ENCODE results near the gene ZNF485. TPM values are rescaled to one million over a fixed set of nuclear protein-coding genes. Genes with fewer than 3 reads are reported as not detected.
"Not testable (repeated sequence)": the region's sequence is repeated elsewhere in the genome, so short reads cannot be mapped to it uniquely, and the experiment has no call there.

The ZNF485 gene
- total and polyA plus RNA-seq, 7 experiments from 2014 or later = 2.9 to 13.1 (median 6.0) TPM

DNA sequence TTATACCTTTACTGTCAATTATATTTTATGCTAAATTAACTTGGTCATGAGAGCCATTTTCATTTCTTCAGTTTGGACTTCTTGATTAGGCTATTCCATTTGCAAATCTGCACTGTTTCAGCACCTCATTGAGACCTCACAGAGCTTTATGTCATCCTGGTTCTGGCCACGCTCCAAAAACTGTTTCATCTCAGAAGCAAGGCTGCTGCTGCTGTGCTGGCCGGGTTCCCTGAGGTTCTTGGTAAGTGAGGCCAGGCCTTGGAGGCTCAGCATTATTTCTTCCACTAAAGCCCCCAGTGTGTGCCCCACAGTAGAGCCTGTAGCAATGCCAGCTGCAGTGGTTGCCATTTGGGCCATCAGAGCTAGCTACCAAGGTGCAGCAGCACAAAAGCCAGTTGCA is 7.8 kb upstream of the ZNF485 start:
- DNase-seq = no peak
- ChIA-PET CTCF (no interaction called here), POLR2A (interaction anchor here (0.6 kb wide), 1 partner anchor 15 kb away, joined by 3 read pairs; no protein-coding TSS in a partner anchor)
- Histone ChIP-seq H3K4me3 (ENCODE audit: low read length) (no peak overlapping the region), H3K27ac (ENCODE audit: low read depth, low read length) (no peak overlapping the region), H3K4me1 (ENCODE audit: control insufficient read depth in 2 of 2, insufficient read depth in 2 of 2, low read length in 2 of 2) (peaks cover 23 to 24% of the 10 kb centered on the region in 2 donors), H3K9me3 (ENCODE audit: control insufficient read depth in 2 of 3, low read length in 3 of 3) (no peaks in the 10 kb centered on the region), H3K36me3 (ENCODE audit: control insufficient read depth in 2 of 3, insufficient read depth in 3 of 3, low read length in 3 of 3) (no peaks in the 10 kb centered on the region), H3K27me3 (ENCODE audit: control insufficient read depth in 2 of 2, insufficient read depth in 2 of 2, low read length in 2 of 2) (no peaks in the 10 kb centered on the region)
- Mint-ChIP-seq H3K4me1 (peaks cover 23 to 41% (median 27%) of the 10 kb centered on the region in 7 donors), H3K27me3 (peaks cover 0 to 12% (median 0%) of the 10 kb centered on the region in 5 donors), H3K4me3 (no peak overlapping the region), H3K27ac (no peak overlapping the region), H3K36me3 (peaks cover 0 to 12% (median 0%) of the 10 kb centered on the region in 5 donors), H3K9me3 (peaks cover 0 to 14% (median 3%) of the 10 kb centered on the region in 11 donors)
- intact Hi-C loops (cut with micrococcal nuclease) = no loop called here
- no peak for ATAC-seq

GRCh38 chr10:43599333-43599732 is 6.9 kb upstream of the ZNF485 start:
- DNase-seq (no peak), ATAC-seq (no peak)
- Histone ChIP-seq H3K9me3 (ENCODE audit: control insufficient read depth in 2 of 3, low read length in 3 of 3) (no peaks in the 10 kb centered on the region), H3K27ac (ENCODE audit: low read depth, low read length) (no peak overlapping the region), H3K36me3 (ENCODE audit: control insufficient read depth in 2 of 3, insufficient read depth in 3 of 3, low read length in 3 of 3) (no peaks in the 10 kb centered on the region), H3K27me3 (ENCODE audit: control insufficient read depth in 2 of 2, insufficient read depth in 2 of 2, low read length in 2 of 2) (no peaks in the 10 kb centered on the region), H3K4me3 (ENCODE audit: low read length) (no peak overlapping the region), H3K4me1 (ENCODE audit: control insufficient read depth in 2 of 2, insufficient read depth in 2 of 2, low read length in 2 of 2) (peaks cover 23 to 24% of the 10 kb centered on the region in 2 donors)
- Mint-ChIP-seq H3K4me1 (peaks cover 20 to 37% (median 25%) of the 10 kb centered on the region in 7 donors), H3K27ac (peak overlapping the region in 2 of 9 donors; percentile 15 to 42), H3K9me3 (peaks cover 0 to 11% (median 3%) of the 10 kb centered on the region in 11 donors), H3K4me3 (no peak overlapping the region), H3K36me3 (peaks cover 0 to 8% (median 0%) of the 10 kb centered on the region in 5 donors), H3K27me3 (peaks cover 0 to 8% (median 0%) of the 10 kb centered on the region in 5 donors)
- ChIA-PET POLR2A (interaction anchor here (1.0 kb wide), 1 partner anchor 48 kb away, joined by 5 read pairs; no protein-coding TSS in a partner anchor), CTCF (no interaction called here)
- intact Hi-C loops (cut with micrococcal nuclease) = no loop called here

DNA sequence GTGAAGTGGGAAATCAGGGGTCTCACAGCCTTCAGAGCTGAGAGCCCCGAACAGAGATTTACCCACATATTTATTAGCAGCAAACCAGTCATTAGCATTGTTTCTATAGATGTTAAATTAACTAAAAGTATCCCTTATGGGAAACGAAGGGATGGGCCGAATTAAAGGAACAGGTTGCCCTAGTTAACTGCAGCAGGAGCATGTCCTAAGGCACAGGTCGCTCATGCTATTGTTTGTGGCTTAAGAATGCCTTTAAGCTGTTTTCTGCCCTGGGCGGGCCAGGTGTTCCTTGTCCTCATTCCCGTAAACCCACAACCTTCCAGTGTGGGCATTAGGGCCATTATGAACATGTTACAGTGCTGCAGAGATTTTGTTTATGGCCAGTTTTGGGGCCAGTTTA is 4.7 kb upstream of the ZNF485 start:
- DNase-seq; POLR2A ChIA-PET; H3K36me3 ChIP-seq (ENCODE audit: control insufficient read depth in 2 of 3, insufficient read depth in 3 of 3, low read length in 3 of 3); CTCF ChIA-PET; H3K4me1 ChIP-seq (ENCODE audit: control insufficient read depth in 2 of 2, insufficient read depth in 2 of 2, low read length in 2 of 2); H3K27ac ChIP-seq (ENCODE audit: low read depth, low read length); ATAC-seq; H3K9me3 ChIP-seq (ENCODE audit: control insufficient read depth in 2 of 3, low read length in 3 of 3); H3K4me3 ChIP-seq (ENCODE audit: low read length); H3K27me3 ChIP-seq (ENCODE audit: control insufficient read depth in 2 of 2, insufficient read depth in 2 of 2, low read length in 2 of 2); H3K27ac Mint-ChIP-seq; H3K36me3 Mint-ChIP-seq; intact Hi-C loops (cut with micrococcal nuclease); H3K4me3 Mint-ChIP-seq: not testable (repeated sequence)
- H3K4me1 Mint-ChIP-seq = peaks cover 2 to 23% (median 12%) of the 10 kb centered on the region in 7 donors
- H3K27me3 Mint-ChIP-seq = peaks cover 0 to 10% (median 0%) of the 10 kb centered on the region in 5 donors
- H3K9me3 Mint-ChIP-seq = peaks cover 0 to 11% (median 3%) of the 10 kb centered on the region in 11 donors

DNA sequence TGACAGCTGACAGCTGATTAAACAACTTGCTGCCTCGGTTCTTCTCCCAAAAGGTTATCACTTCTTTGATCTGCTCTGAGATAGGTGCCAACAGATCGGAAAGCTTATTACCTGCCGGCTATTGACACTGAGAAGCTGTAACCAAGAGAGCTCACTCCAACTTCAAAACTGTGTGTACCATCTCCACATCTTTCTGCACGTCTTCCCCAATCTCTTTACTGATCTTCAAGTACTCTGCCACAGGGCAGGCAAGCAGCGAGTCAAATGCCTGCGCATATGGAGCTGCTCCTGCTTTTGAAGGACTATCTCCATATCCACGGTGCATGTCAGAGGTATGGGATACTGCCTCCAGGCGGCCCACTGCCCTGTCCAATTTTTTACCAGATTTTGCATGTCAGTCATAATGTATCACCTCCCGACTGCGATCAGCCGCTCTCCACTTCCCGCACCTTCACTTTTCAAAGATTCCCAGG is 352 bp upstream of the ZNF485 start:
- Histone ChIP-seq H3K9me3 (ENCODE audit: control insufficient read depth in 2 of 3, low read length in 3 of 3) (no peaks in the 10 kb centered on the region), H3K4me1 (ENCODE audit: control insufficient read depth in 2 of 2, insufficient read depth in 2 of 2, low read length in 2 of 2) (peaks cover 11 to 12% of the 10 kb centered on the region in 2 donors), H3K36me3 (ENCODE audit: control insufficient read depth in 2 of 3, insufficient read depth in 3 of 3, low read length in 3 of 3) (peaks cover 0 to 21% (median 0%) of the 10 kb centered on the region in 3 experiments), H3K27ac (ENCODE audit: low read depth, low read length) (peak overlapping the region; percentile 75), H3K27me3 (ENCODE audit: control insufficient read depth in 2 of 2, insufficient read depth in 2 of 2, low read length in 2 of 2) (no peaks in the 10 kb centered on the region), H3K4me3 (ENCODE audit: low read length) (peak overlapping the region; percentile 82)
- peaks cover 0 to 16% (median 0%) of the 10 kb centered on the region in 11 donors for H3K9me3 Mint-ChIP-seq
- ATAC-seq (no peak), DNase-seq (no peak)
- H3K27me3 Mint-ChIP-seq = peaks cover 0 to 8% (median 0%) of the 10 kb centered on the region in 5 donors
- peak overlapping the region; percentile 58 to 88 (median 85) for H3K4me3 Mint-ChIP-seq
- H3K27ac Mint-ChIP-seq = peak overlapping the region in 8 of 9 donors; percentile 11 to 85 (median 70)
- peaks cover 11 to 47% (median 45%) of the 10 kb centered on the region in 7 donors for H3K4me1 Mint-ChIP-seq
- peaks cover 14 to 42% (median 29%) of the 10 kb centered on the region in 5 donors for H3K36me3 Mint-ChIP-seq
- intact Hi-C loops (cut with micrococcal nuclease) = loop anchor here (1.0 kb wide), 7 partner anchors 11 to 1054 kb away; partner anchors contain the start of genes ZNF239 (in 2 of the 2), ZNF32 (in 2 of the 2), BMS1 (in 1 of the 2) and ZNF33B (in 1 of the 2)
- CTCF ChIA-PET = no interaction called here
- POLR2A ChIA-PET = interaction anchor here (1.2 to 4.0 kb wide), 4 partner anchors 10 to 42 kb away, joined by 3 to 22 read pairs (median 12); partner anchors contain the start of genes ZNF239 and ZNF32

GRCh38 chr10:43607199-43607573 is 948 bp downstream of the ZNF485 start:
- Histone ChIP-seq H3K27ac (ENCODE audit: low read depth, low read length) (no peak overlapping the region), H3K4me1 (ENCODE audit: control insufficient read depth in 2 of 2, insufficient read depth in 2 of 2, low read length in 2 of 2) (peaks cover 11 to 12% of the 10 kb centered on the region in 2 donors), H3K9me3 (ENCODE audit: control insufficient read depth in 2 of 3, low read length in 3 of 3) (no peaks in the 10 kb centered on the region), H3K4me3 (ENCODE audit: low read length) (peak overlapping the region; percentile 82), H3K36me3 (ENCODE audit: control insufficient read depth in 2 of 3, insufficient read depth in 3 of 3, low read length in 3 of 3) (peaks cover 0 to 23% (median 0%) of the 10 kb centered on the region in 3 experiments), H3K27me3 (ENCODE audit: control insufficient read depth in 2 of 2, insufficient read depth in 2 of 2, low read length in 2 of 2) (no peaks in the 10 kb centered on the region)
- ChIA-PET CTCF (interaction anchor here (0.6 kb wide), 1 partner anchor 40 kb away, joined by 3 read pairs; no protein-coding TSS in a partner anchor), POLR2A (interaction anchor here (0.6 to 4.0 kb wide), 5 partner anchors 13 to 83 kb away, joined by 3 to 22 read pairs (median 3); partner anchors contain the start of genes ZNF239 and ZNF32)
- Mint-ChIP-seq H3K9me3 (peaks cover 0 to 14% (median under 1%) of the 10 kb centered on the region in 11 donors), H3K4me3 (peak overlapping the region; percentile 80 to 93 (median 85)), H3K4me1 (peaks cover 11 to 47% (median 45%) of the 10 kb centered on the region in 7 donors), H3K27me3 (peaks cover 0 to 4% (median 0%) of the 10 kb centered on the region in 5 donors), H3K36me3 (peaks cover 17 to 49% (median 42%) of the 10 kb centered on the region in 5 donors), H3K27ac (peak overlapping the region; percentile 62 to 88 (median 72))
- DNase-seq (no peak), ATAC-seq (no peak)
- intact Hi-C loops (cut with micrococcal nuclease) = no loop called here

DNA sequence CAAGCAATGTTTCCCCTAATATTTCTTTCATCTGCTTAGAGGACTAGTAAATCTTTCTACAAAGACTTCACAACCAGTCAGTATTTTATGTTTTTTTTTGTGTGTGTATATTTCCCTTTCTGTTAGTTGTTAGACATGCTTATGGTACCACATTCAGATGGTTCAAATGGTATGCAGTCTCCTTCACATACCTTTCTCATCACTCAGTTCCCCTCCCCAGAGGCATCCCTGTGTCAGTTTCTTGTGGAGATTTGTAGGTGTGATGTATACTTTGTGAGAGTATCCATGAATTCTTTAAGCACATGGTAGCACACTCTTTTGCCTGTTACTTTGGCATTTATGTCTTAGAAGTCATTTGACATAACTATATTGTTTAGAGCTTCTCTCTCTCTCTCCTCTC is 4.4 kb downstream of the ZNF485 start:
- no peak for DNase-seq
- intact Hi-C loops (cut with micrococcal nuclease) = no loop called here
- POLR2A ChIA-PET = no interaction called here

More for the DNA sequence above, 4.4 kb downstream of the ZNF485 start:
- no peak overlapping the region for H3K27ac Mint-ChIP-seq
- Histone ChIP-seq H3K27me3 (ENCODE audit: control insufficient read depth in 2 of 2, insufficient read depth in 2 of 2, low read length in 2 of 2) (no peaks in the 10 kb centered on the region), H3K4me1 (ENCODE audit: control insufficient read depth in 2 of 2, insufficient read depth in 2 of 2, low read length in 2 of 2) (peaks cover 11 to 12% of the 10 kb centered on the region in 2 donors), H3K36me3 (ENCODE audit: control insufficient read depth in 2 of 3, insufficient read depth in 3 of 3, low read length in 3 of 3) (peaks cover 0 to 44% (median 0%) of the 10 kb centered on the region in 3 experiments), H3K4me3 (ENCODE audit: low read length) (no peak overlapping the region), H3K9me3 (ENCODE audit: control insufficient read depth in 2 of 3, low read length in 3 of 3) (peaks cover 0 to 3% (median 0%) of the 10 kb centered on the region in 3 experiments), H3K27ac (ENCODE audit: low read depth, low read length) (no peak overlapping the region)
- H3K27me3 Mint-ChIP-seq = no peaks in the 10 kb centered on the region
- peaks cover 11 to 50% (median 43%) of the 10 kb centered on the region in 7 donors for H3K4me1 Mint-ChIP-seq
- H3K9me3 Mint-ChIP-seq = peaks cover 3 to 41% (median 9%) of the 10 kb centered on the region in 11 donors
- H3K36me3 Mint-ChIP-seq = peaks cover 35 to 76% (median 73%) of the 10 kb centered on the region in 5 donors
- H3K4me3 Mint-ChIP-seq = no peak overlapping the region
- no peak for ATAC-seq
- CTCF ChIA-PET = no interaction called here

Measured in naive thymus-derived CD4-positive, alpha-beta T cell (primary cell).